Neural progenitor cell (in vitro differentiated cells): ENCODE results near the gene MYH15.

Source experiments
- CTCF ChIP-seq: fragments of 200-600 bp; sonication (generic); IDR thresholded peaks from 2 replicates; pipeline ENCODE4 v1.5.1; 2017; ENCODE audit warnings: antibody characterized with exemption, mild to moderate bottlenecking
- EZH2 ChIP-seq: fragments of 200-600 bp; sonication (generic); IDR thresholded peaks from 2 replicates; pipeline ENCODE4 v1.6.1; 2017; ENCODE audit warnings: antibody characterized with exemption, mild to moderate bottlenecking, moderate library complexity
- EZH2phosphoT487 ChIP-seq: fragments of 200-600 bp; sonication (generic); IDR thresholded peaks from 2 replicates; pipeline ENCODE4 v1.6.1; 2017; ENCODE audit warnings: antibody characterized with exemption

GRCh38 chr3:108433928-108434327 is 76.5 kb downstream of the MYH15 start:
- no peak for TF ChIP-seq CTCF
- TF ChIP-seq EZH2phosphoT487: no peak
- TF ChIP-seq EZH2: no peak
